Measurements from ENCODE around the gene KIF20B. TPM values are rescaled to one million over a fixed set of nuclear protein-coding genes. Genes with fewer than 3 reads are reported as not detected.

Gene KIF20B
- total and polyA plus RNA-seq, 2 of the 13 experiments (the other 11 are each of a cell fraction or from before 2014, with no cell fraction given) = 3.5 to 38.6 TPM

DNA sequence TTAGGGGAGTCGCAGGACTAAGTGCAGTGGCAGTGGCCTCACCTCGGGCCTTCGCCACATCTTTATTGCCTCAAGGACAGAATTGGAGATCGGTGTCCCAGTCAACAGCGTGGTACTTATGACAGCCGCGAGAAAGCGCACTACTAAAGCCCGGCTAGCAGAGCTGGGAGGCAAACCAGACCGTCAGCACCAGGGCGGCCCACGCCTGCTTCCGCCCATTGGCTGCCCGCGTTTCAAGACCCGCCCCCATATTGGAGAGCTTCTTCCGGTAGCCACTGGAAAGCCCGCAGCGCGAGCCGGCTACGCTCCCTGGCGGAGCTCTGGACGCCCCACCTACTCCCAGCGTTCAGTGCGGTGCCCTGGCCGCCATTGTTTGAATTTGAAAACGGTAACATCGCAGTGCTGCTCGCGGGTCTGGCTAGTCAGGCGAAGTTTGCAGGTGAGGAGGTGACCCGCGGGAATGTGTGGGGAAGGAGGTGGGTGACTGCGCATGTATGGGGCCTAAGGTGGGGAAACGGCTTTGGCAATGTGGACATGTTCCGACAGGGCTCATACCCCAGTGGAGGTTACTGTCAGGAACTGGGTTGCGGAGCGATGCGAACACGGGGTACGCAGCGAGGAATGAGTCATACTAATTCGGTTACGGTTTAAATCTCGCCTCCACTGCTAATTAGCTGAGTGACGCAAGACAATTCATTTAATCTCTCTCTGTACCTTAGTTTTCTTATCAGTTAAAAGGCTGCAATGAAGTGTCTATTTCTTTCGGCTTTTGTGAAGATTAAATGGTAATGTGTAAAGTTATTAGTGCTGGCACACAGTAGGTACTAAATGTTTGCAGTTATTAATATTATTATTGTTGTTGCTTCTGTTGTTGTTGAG, at the start of gene KIF20B (continued):
- TF ChIP-seq, protein P1, sequence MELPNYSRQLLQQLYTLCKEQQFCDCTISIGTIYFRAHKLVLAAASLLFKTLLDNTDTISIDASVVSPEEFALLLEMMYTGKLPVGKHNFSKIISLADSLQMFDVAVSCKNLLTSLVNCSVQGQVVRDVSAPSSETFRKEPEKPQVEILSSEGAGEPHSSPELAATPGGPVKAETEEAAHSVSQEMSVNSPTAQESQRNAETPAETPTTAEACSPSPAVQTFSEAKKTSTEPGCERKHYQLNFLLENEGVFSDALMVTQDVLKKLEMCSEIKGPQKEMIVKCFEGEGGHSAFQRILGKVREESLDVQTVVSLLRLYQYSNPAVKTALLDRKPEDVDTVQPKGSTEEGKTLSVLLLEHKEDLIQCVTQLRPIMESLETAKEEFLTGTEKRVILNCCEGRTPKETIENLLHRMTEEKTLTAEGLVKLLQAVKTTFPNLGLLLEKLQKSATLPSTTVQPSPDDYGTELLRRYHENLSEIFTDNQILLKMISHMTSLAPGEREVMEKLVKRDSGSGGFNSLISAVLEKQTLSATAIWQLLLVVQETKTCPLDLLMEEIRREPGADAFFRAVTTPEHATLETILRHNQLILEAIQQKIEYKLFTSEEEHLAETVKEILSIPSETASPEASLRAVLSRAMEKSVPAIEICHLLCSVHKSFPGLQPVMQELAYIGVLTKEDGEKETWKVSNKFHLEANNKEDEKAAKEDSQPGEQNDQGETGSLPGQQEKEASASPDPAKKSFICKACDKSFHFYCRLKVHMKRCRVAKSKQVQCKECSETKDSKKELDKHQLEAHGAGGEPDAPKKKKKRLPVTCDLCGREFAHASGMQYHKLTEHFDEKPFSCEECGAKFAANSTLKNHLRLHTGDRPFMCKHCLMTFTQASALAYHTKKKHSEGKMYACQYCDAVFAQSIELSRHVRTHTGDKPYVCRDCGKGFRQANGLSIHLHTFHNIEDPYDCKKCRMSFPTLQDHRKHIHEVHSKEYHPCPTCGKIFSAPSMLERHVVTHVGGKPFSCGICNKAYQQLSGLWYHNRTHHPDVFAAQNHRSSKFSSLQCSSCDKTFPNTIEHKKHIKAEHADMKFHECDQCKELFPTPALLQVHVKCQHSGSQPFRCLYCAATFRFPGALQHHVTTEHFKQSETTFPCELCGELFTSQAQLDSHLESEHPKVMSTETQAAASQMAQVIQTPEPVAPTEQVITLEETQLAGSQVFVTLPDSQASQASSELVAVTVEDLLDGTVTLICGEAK (IDR thresholded peaks at IDR 0.05) = no peak
- TF ChIP-seq, protein P1 (CRISPR knock-in tag; IDR thresholded peaks at IDR 0.05) = 0 out of 2 replicates have a peak, but pooled peaks have one; percentile 57
- TF ChIP-seq ZNF143 (CRISPR knock-in tag; IDR thresholded peaks at IDR 0.05) (peak; percentile 95), RFX1 (IDR thresholded peaks at IDR 0.05) (no peak), ISL2 (CRISPR knock-in tag; IDR thresholded peaks at IDR 0.05) (peak; percentile 27; the same call in 1 of the 2 replicates), PITX1 (CRISPR knock-in tag; IDR thresholded peaks at IDR 0.05) (peak; percentile 50; the same call in 1 of the 2 replicates), SATB2 (CRISPR knock-in tag; IDR thresholded peaks at IDR 0.05) (peak; percentile 34; the same call in 1 of the 2 replicates), FOXM1 (CRISPR knock-in tag; IDR thresholded peaks at IDR 0.05) (peak; percentile 95), ETV6 (CRISPR knock-in tag; conservative IDR thresholded peaks at IDR 0.05) (0 out of 2 replicates have a peak, but pooled peaks have one; percentile 18), ZNF121 (CRISPR knock-in tag; IDR thresholded peaks at IDR 0.05) (no peak; the same call in 1 of the 2 replicates)
- TF ChIP-seq, protein P2, sequence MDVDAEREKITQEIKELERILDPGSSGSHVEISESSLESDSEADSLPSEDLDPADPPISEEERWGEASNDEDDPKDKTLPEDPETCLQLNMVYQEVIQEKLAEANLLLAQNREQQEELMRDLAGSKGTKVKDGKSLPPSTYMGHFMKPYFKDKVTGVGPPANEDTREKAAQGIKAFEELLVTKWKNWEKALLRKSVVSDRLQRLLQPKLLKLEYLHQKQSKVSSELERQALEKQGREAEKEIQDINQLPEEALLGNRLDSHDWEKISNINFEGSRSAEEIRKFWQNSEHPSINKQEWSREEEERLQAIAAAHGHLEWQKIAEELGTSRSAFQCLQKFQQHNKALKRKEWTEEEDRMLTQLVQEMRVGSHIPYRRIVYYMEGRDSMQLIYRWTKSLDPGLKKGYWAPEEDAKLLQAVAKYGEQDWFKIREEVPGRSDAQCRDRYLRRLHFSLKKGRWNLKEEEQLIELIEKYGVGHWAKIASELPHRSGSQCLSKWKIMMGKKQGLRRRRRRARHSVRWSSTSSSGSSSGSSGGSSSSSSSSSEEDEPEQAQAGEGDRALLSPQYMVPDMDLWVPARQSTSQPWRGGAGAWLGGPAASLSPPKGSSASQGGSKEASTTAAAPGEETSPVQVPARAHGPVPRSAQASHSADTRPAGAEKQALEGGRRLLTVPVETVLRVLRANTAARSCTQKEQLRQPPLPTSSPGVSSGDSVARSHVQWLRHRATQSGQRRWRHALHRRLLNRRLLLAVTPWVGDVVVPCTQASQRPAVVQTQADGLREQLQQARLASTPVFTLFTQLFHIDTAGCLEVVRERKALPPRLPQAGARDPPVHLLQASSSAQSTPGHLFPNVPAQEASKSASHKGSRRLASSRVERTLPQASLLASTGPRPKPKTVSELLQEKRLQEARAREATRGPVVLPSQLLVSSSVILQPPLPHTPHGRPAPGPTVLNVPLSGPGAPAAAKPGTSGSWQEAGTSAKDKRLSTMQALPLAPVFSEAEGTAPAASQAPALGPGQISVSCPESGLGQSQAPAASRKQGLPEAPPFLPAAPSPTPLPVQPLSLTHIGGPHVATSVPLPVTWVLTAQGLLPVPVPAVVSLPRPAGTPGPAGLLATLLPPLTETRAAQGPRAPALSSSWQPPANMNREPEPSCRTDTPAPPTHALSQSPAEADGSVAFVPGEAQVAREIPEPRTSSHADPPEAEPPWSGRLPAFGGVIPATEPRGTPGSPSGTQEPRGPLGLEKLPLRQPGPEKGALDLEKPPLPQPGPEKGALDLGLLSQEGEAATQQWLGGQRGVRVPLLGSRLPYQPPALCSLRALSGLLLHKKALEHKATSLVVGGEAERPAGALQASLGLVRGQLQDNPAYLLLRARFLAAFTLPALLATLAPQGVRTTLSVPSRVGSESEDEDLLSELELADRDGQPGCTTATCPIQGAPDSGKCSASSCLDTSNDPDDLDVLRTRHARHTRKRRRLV (CRISPR knock-in tag; IDR thresholded peaks at IDR 0.05) = peak; percentile 83; the same call in 1 of the 2 replicates
- TF ChIP-seq, protein P3, sequence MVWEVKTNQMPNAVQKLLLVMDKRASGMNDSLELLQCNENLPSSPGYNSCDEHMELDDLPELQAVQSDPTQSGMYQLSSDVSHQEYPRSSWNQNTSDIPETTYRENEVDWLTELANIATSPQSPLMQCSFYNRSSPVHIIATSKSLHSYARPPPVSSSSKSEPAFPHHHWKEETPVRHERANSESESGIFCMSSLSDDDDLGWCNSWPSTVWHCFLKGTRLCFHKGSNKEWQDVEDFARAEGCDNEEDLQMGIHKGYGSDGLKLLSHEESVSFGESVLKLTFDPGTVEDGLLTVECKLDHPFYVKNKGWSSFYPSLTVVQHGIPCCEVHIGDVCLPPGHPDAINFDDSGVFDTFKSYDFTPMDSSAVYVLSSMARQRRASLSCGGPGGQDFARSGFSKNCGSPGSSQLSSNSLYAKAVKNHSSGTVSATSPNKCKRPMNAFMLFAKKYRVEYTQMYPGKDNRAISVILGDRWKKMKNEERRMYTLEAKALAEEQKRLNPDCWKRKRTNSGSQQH (CRISPR knock-in tag; IDR thresholded peaks at IDR 0.05; ENCODE audit: low read depth) = peak; percentile 100
